ENCODE results near the gene FNBP1.

DNA sequence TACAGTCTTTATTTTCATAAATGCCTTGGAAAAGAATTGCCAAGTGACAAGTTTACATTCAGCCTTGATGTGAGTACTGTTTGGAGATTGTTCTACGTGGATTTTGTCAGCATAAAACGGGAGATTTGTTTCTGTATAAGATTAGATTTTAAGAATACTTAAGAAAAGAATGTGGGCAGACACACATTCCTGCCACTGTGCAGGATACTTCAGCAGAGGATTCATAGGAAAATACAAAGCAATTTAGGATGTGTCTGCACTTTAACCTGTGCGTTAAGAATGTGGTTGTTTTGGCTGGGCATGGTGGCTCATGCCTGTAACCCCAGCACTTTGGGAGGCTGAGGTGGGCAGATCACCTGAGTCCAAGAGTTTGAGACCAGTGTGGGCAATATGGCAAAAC is 47.9 kb upstream of the FNBP1 start:
- TF ChIP-seq, protein P1, sequence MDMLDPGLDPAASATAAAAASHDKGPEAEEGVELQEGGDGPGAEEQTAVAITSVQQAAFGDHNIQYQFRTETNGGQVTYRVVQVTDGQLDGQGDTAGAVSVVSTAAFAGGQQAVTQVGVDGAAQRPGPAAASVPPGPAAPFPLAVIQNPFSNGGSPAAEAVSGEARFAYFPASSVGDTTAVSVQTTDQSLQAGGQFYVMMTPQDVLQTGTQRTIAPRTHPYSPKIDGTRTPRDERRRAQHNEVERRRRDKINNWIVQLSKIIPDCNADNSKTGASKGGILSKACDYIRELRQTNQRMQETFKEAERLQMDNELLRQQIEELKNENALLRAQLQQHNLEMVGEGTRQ (IDR thresholded peaks at IDR 0.05; ENCODE audit: borderline replicate concordance, low read depth, low read length) = no peak
- TF ChIP-seq SIN3A (IDR thresholded peaks at IDR 0.05; ENCODE audit: borderline replicate concordance, low read depth, low read length) (no peak), RXRA (IDR thresholded peaks at IDR 0.05; ENCODE audit: borderline replicate concordance, low read depth) (no peak), EP300 (IDR thresholded peaks at IDR 0.05; ENCODE audit: borderline replicate concordance in 1 of 2, low read depth in 1 of 2, low read length in 1 of 2) (no peak), NRF1 (IDR thresholded peaks at IDR 0.05; ENCODE audit: low read depth, low read length) (no peak), POLR2AphosphoS5 (IDR thresholded peaks at IDR 0.05; ENCODE audit: low read depth, low read length) (no peak), MXI1 (IDR thresholded peaks at IDR 0.05; ENCODE audit: low read depth, low read length) (no peak), EZH2phosphoT487 (IDR thresholded peaks at IDR 0.05; ENCODE audit: borderline replicate concordance, low read depth) (no peak), JUND (IDR thresholded peaks at IDR 0.05) (no peak), SMC3 (IDR thresholded peaks at IDR 0.05; ENCODE audit: low read depth, low read length) (no peak), YY1 (IDR thresholded peaks at IDR 0.05; ENCODE audit: low read depth) (no peak), RCOR1 (IDR thresholded peaks at IDR 0.05; ENCODE audit: low read length) (no peak)
- TF ChIP-seq, protein P2, sequence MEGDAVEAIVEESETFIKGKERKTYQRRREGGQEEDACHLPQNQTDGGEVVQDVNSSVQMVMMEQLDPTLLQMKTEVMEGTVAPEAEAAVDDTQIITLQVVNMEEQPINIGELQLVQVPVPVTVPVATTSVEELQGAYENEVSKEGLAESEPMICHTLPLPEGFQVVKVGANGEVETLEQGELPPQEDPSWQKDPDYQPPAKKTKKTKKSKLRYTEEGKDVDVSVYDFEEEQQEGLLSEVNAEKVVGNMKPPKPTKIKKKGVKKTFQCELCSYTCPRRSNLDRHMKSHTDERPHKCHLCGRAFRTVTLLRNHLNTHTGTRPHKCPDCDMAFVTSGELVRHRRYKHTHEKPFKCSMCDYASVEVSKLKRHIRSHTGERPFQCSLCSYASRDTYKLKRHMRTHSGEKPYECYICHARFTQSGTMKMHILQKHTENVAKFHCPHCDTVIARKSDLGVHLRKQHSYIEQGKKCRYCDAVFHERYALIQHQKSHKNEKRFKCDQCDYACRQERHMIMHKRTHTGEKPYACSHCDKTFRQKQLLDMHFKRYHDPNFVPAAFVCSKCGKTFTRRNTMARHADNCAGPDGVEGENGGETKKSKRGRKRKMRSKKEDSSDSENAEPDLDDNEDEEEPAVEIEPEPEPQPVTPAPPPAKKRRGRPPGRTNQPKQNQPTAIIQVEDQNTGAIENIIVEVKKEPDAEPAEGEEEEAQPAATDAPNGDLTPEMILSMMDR (IDR thresholded peaks at IDR 0.05) = peak; percentile 25
- TF ChIP-seq, protein P3, sequence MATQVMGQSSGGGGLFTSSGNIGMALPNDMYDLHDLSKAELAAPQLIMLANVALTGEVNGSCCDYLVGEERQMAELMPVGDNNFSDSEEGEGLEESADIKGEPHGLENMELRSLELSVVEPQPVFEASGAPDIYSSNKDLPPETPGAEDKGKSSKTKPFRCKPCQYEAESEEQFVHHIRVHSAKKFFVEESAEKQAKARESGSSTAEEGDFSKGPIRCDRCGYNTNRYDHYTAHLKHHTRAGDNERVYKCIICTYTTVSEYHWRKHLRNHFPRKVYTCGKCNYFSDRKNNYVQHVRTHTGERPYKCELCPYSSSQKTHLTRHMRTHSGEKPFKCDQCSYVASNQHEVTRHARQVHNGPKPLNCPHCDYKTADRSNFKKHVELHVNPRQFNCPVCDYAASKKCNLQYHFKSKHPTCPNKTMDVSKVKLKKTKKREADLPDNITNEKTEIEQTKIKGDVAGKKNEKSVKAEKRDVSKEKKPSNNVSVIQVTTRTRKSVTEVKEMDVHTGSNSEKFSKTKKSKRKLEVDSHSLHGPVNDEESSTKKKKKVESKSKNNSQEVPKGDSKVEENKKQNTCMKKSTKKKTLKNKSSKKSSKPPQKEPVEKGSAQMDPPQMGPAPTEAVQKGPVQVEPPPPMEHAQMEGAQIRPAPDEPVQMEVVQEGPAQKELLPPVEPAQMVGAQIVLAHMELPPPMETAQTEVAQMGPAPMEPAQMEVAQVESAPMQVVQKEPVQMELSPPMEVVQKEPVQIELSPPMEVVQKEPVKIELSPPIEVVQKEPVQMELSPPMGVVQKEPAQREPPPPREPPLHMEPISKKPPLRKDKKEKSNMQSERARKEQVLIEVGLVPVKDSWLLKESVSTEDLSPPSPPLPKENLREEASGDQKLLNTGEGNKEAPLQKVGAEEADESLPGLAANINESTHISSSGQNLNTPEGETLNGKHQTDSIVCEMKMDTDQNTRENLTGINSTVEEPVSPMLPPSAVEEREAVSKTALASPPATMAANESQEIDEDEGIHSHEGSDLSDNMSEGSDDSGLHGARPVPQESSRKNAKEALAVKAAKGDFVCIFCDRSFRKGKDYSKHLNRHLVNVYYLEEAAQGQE (IDR thresholded peaks at IDR 0.05; ENCODE audit: low read depth, low read length) = no peak
